ENCODE results near the gene FARP1. TPM values are rescaled to one million over a fixed set of nuclear protein-coding genes. Genes with fewer than 3 reads are reported as not detected.

FARP1 gene
- total and polyA plus RNA-seq, 10 of the 15 experiments (the other 5 are each of a cell fraction or from before 2014, with no cell fraction given), result 0.17 to 6.9 (median 0.68) TPM

DNA sequence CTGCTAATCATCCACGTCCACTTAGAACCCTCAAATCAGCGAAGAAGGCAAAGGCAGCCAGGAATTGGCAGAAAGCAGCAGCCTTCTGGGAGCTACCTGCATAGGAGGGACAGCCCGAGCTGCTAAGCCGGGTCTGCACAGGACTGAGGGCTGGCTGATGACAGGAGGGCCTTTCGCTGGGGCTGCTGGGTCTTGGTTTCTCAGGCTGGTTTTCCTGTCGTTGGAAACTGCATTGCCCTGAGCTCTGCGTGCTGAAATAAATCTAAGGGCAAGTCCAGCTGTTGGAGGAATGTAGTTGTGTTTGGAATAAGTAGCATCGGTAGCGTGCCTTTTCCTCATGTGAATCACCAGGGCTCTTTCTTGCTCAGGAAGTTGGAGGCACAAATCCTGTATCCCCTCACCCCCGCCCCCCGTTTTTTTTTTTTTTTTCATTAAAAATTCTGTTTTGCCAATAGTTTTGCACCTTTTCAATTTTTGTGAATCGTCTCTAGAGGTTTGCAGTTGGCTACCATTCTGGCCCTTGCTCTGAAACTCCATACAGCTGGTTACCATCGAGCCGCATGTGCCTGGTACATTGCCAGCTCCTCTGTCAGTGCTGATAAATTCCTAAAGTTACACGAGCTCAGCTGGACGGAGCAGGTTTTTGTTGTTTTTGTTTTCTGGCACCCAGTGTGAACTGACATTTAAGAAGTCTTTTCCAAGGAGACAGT, 228.1 kb downstream of the FARP1 start (continued):
- TF ChIP-seq POLR2AphosphoS5 (IDR thresholded peaks at IDR 0.05; ENCODE audit: low read length) (no peak), SUPT20H (IDR thresholded peaks at IDR 0.05; ENCODE audit: borderline replicate concordance, control insufficient read depth, low read depth, low read length) (no peak)

DNA sequence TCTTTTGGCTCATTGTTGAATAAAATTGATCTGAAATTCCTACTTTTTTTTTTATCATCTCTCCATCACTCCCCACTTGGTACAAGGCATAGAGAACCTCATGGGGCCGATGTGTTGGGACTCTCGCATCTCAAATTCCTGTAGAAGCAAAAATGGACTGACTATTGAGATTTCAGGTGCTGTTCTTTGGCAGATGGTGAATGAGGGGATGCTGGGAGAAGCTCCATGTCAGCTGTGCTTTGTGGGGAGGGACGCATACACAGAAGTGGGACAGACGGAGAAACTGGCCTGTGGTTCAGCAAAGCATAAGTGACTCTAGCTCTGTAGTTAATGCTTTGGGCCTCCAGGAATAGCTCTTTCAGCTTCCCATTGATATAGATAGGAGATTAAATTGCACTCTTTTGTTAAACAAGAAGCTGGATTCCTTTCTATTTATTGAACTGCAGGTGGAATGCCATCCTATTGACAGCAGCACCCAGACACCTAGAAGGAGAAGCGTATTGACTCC, 228.7 kb downstream of the FARP1 start:
- Histone ChIP-seq H2AFZ (ENCODE audit: control insufficient read depth, low read depth, low read length) (no peak overlapping the region), H3K9ac (ENCODE audit: control insufficient read depth, insufficient read depth, low read length) (no peak overlapping the region), H4K20me1 (ENCODE audit: control insufficient read depth, insufficient read depth) (no peaks in the 10 kb centered on the region), H3K9me3 (replicated peaks; ENCODE audit: control insufficient read depth, insufficient read depth, low read length) (no peaks in the 10 kb centered on the region; the same call in 2 of the 3 replicates), H3K27me3 (replicated peaks in 1 of 2; ENCODE audit: control insufficient read depth in 2 of 2, insufficient read depth in 2 of 2, low read length in 1 of 2) (no peaks in the 10 kb centered on the region), H3K27ac (ENCODE audit: control insufficient read depth, insufficient read depth) (no peak overlapping the region), H3K4me1 (ENCODE audit: control insufficient read depth, insufficient read depth, low read length) (no peaks in the 10 kb centered on the region; the same call in 1 of the 2 replicates), H3K4me2 (ENCODE audit: control insufficient read depth, insufficient read depth) (no peak overlapping the region), H3K4me3 (no peak overlapping the region), H3K36me3 (ENCODE audit: control insufficient read depth in 2 of 2, insufficient read depth in 2 of 2, low read length in 1 of 2) (no peaks in the 10 kb centered on the region; a peak in 1 of 4 replicates), H3K79me2 (ENCODE audit: control insufficient read depth, insufficient read depth, low read length) (no peaks in the 10 kb centered on the region)
- RAD21 ChIA-PET (ENCODE audit: unreplicated experiment), result no interaction called here
- no TSS peak for BruUV-seq (replicated peaks)
- CTCF ChIA-PET, result interaction anchor here (0.7 to 0.8 kb wide), 2 partner anchors 18 to 34 kb away, joined by 3 read pairs; no protein-coding TSS in a partner anchor
- DNase-seq (ENCODE audit: low read depth, low spot score) (no peak), ATAC-seq (no peak), FAIRE-seq (no peak)
- no peak for TF ChIP-seq IKZF2 (IDR thresholded peaks at IDR 0.05)
- TF ChIP-seq, protein P1, sequence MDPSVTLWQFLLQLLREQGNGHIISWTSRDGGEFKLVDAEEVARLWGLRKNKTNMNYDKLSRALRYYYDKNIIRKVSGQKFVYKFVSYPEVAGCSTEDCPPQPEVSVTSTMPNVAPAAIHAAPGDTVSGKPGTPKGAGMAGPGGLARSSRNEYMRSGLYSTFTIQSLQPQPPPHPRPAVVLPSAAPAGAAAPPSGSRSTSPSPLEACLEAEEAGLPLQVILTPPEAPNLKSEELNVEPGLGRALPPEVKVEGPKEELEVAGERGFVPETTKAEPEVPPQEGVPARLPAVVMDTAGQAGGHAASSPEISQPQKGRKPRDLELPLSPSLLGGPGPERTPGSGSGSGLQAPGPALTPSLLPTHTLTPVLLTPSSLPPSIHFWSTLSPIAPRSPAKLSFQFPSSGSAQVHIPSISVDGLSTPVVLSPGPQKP (IDR thresholded peaks at IDR 0.05; ENCODE audit: low read depth, low read length), result no peak
- TF ChIP-seq, protein P2, sequence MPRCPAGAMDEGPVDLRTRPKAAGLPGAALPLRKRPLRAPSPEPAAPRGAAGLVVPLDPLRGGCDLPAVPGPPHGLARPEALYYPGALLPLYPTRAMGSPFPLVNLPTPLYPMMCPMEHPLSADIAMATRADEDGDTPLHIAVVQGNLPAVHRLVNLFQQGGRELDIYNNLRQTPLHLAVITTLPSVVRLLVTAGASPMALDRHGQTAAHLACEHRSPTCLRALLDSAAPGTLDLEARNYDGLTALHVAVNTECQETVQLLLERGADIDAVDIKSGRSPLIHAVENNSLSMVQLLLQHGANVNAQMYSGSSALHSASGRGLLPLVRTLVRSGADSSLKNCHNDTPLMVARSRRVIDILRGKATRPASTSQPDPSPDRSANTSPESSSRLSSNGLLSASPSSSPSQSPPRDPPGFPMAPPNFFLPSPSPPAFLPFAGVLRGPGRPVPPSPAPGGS (IDR thresholded peaks at IDR 0.05; ENCODE audit: borderline replicate concordance, insufficient read depth, low read depth, low read length, poor library complexity, severe bottlenecking), result no peak
- no peak for TF ChIP-seq ZNF622 (IDR thresholded peaks at IDR 0.05)
- in situ Hi-C loops (cut with MboI), result no loop called here
- 45% methylated on average over 5 of the region's 5 CpGs for WGBS (ENCODE audit: insufficient coverage, insufficient replicate concordance, low lambda C conversion rate, missing lambda C conversion rate)
- SMC1A ChIA-PET (ENCODE audit: uncharacterized antibody, unreplicated experiment), result interaction anchor here (0.7 kb wide), 1 partner anchor 14 kb away, joined by 4 read pairs; no protein-coding TSS in a partner anchor
- intact Hi-C loops (cut with micrococcal nuclease; ENCODE audit: unreplicated experiment), result no loop called here
- POLR2A ChIA-PET, result interaction anchor here (0.6 kb wide), 1 partner anchor 286 kb away, joined by 4 read pairs; no protein-coding TSS in a partner anchor
